ENCODE measurements around the gene BEND6. TPM values are rescaled to one million over a fixed set of nuclear protein-coding genes. Genes with fewer than 3 reads are reported as not detected.

Gene BEND6
- total RNA-seq, 4 donors from 2014 or later: 0.27 to 0.58 (median 0.42) TPM; not detected in 1

- 82 to 85% methylated on average over 4 of the region's 4 CpGs for WGBS, 2 donors
- no peak overlapping the region for H3K4me3 ChIP-seq (ENCODE audit: low read depth, poor library complexity, severe bottlenecking)
- DNase-seq (ENCODE audit: low spot score in 2 of 2): no peak
- intact Hi-C loops (cut with DNase I; ENCODE audit: low total_unique reads): no loop called here
- no peak for TF ChIP-seq CTCF (IDR thresholded peaks at IDR 0.05)
These were observed 20.0 kb upstream of the BEND6 start for GRCh38 chr6:56934876-56935275.

DNA sequence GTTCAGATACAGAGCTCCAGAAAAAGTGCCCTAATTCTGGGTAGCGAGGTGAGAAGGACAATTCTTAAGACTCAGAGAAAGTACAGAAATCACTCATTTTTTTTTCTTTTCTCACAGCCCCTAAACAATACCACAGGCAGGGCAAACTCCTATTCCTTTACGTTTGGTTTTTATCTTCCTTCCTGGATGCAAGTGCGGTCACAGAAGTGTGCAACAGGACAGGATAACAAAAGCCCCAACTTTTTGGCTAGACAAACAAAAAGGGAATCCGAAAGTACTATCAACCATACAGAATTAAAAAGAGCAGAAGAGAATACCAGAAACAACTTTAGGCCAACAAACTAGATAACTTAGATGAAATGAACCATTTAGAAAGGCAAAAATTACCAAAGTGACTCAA is 18.4 kb upstream of the BEND6 start:
- intact Hi-C loops (cut with DNase I; ENCODE audit: low total_unique reads): no loop called here
- WGBS, 2 donors: 78 to 85% methylated on average over 4 of the region's 4 CpGs
- H3K4me3 ChIP-seq (ENCODE audit: low read depth, poor library complexity, severe bottlenecking): no peak overlapping the region
- TF ChIP-seq CTCF (IDR thresholded peaks at IDR 0.05): no peak
- no peak for TF ChIP-seq POLR2A (IDR thresholded peaks at IDR 0.05)
- DNase-seq (ENCODE audit: low spot score in 2 of 2): no peak

GRCh38 chr6:56938649-56939191 is 16.2 kb upstream of the BEND6 start:
- WGBS, 2 donors: 9 to 30% methylated on average over 1 of the region's 1 CpG
- no peak overlapping the region for H3K4me3 ChIP-seq (ENCODE audit: low read depth, poor library complexity, severe bottlenecking)
- no peak for DNase-seq (ENCODE audit: low spot score in 2 of 2)
- intact Hi-C loops (cut with DNase I; ENCODE audit: low total_unique reads): no loop called here
- TF ChIP-seq CTCF (IDR thresholded peaks at IDR 0.05): no peak
- no peak for TF ChIP-seq POLR2A (IDR thresholded peaks at IDR 0.05)

DNA sequence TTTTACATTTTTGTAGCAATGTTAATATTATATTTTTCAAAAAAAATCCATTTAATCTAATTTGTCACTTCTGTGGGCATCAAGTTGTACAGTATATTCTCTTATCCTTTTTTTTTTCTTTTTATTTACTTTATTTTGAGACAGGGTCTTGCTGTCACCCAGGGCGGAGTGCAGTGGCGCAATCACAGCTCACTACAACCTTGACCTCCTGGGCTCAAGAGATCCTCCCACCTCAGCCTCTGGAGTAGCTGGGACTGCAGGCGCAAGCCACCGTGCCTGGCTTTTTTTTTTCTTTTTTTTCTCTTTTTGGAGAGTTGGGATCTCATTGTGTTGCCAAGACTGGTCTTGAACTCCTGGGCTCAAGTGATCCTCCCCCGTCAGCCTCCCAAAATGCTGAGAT is 14.4 kb upstream of the BEND6 start:
- DNase-seq (ENCODE audit: low spot score in 2 of 2): no peak
- intact Hi-C loops (cut with DNase I; ENCODE audit: low total_unique reads): no loop called here
- no peak for TF ChIP-seq CTCF (IDR thresholded peaks at IDR 0.05)
- TF ChIP-seq POLR2A (IDR thresholded peaks at IDR 0.05): no peak
- WGBS, 2 donors: 95 to 96% methylated on average over 5 of the region's 5 CpGs
- H3K4me3 ChIP-seq (ENCODE audit: low read depth, poor library complexity, severe bottlenecking): no peak overlapping the region

DNA sequence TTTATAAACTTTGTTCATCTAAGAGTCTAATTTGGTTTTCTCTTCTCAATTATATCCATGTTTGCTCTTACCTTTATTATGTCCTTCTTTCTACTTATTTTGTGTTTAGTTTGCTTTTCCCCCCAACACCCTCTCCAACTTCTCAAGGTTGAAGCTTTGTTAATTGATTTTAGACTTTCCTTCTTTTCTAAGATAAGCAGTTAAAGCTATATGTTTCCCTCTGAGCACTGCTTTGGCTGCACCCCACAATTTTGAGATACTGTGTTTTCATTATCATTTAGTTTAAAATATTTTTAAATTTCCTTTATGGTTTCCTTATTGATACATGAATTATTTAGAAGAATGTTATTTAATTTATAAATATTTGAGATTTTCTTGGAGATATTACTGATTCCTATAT is 13.9 kb upstream of the BEND6 start:
- H3K4me3 ChIP-seq (ENCODE audit: low read depth, poor library complexity, severe bottlenecking): no peak overlapping the region
- TF ChIP-seq POLR2A (IDR thresholded peaks at IDR 0.05): no peak
- no peak for TF ChIP-seq CTCF (IDR thresholded peaks at IDR 0.05)
- intact Hi-C loops (cut with DNase I; ENCODE audit: low total_unique reads): no loop called here
- no peak for DNase-seq (ENCODE audit: low spot score in 2 of 2)

DNA sequence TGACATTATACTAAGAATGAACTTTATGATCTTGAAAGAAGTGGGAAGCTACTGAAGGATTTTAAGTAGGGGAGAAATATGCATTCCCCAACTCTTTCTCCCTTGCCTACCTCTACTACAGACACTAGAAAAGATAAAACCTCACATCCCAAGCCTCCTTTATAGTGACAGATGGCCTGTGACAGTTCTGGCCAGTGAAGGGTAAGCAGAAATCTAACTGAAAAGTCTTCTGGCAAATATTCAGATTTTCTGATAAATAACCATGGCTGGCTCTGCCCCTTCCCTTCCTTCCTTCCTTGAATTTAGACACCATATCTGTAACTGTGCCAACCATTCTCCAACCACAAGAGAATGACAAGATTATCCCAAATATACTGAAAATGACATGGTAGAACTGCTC is 10.2 kb upstream of the BEND6 start:
- DNase-seq (ENCODE audit: low spot score in 2 of 2): no peak
- intact Hi-C loops (cut with DNase I; ENCODE audit: low total_unique reads): no loop called here
- H3K4me3 ChIP-seq (ENCODE audit: low read depth, poor library complexity, severe bottlenecking): no peak overlapping the region
- TF ChIP-seq POLR2A (IDR thresholded peaks at IDR 0.05) (no peak), CTCF (IDR thresholded peaks at IDR 0.05) (no peak)

Measured in lower leg skin (tissue), 4 donors.